Loucy (cell line): ENCODE data around the gene GPC3.
"Not testable (repeated sequence)": the region's sequence is repeated elsewhere in the genome, so short reads cannot be mapped to it uniquely, and the experiment has no call there.

Experiments
- H2AFZ ChIP-seq: fragments of 200-600 bp; sonication (generic); 2 replicates; pipeline ENCODE4 v1.6.0; 2016; ENCODE audit warnings: antibody characterized with exemption, mild to moderate bottlenecking, low read length, moderate library complexity
- H3F3A ChIP-seq: fragments of 200-600 bp; 2 replicates; pipeline ENCODE4 v1.6.0; 2016; ENCODE audit warnings: antibody characterized with exemption, low read depth, mild to moderate bottlenecking
- H3K27me3 ChIP-seq: fragments of 200-600 bp; sonication (generic); 2 replicates; pipeline ENCODE4 v1.6.1; 2014; ENCODE audit warnings: low read length, mild to moderate bottlenecking; ENCODE audit not compliant: insufficient read depth, poor library complexity, severe bottlenecking
- H3K36me3 ChIP-seq: fragments of 200-600 bp; sonication (generic); 2 replicates; pipeline ENCODE4 v1.6.1; 2016; ENCODE audit warnings: low read length; ENCODE audit not compliant: insufficient read depth
- H3K4me1 ChIP-seq: fragments of 200-600 bp; sonication (generic); 2 replicates; pipeline ENCODE4 v1.5.1; 2014; ENCODE audit warnings: low read length, mild to moderate bottlenecking; ENCODE audit not compliant: insufficient read depth, poor library complexity, severe bottlenecking
- H3K4me2 ChIP-seq: fragments of 200-600 bp; sonication (generic); 2 replicates; pipeline ENCODE4 v1.6.0; 2014; ENCODE audit warnings: antibody characterized with exemption, low read length, low read depth, mild to moderate bottlenecking; ENCODE audit not compliant: poor library complexity, severe bottlenecking
- H3K4me3 ChIP-seq: fragments of 200-600 bp; sonication (generic); 2 replicates; pipeline ENCODE4 v1.5.1; 2014; ENCODE audit warnings: low read length, mild to moderate bottlenecking, mixed read lengths; ENCODE audit not compliant: poor library complexity, severe bottlenecking
- H3K79me2 ChIP-seq: fragments of 200-600 bp; sonication (generic); 2 replicates; pipeline ENCODE4 v1.6.1; 2014; ENCODE audit warnings: low read length; ENCODE audit not compliant: insufficient read depth
- H3K9ac ChIP-seq: fragments of 200-600 bp; sonication (generic); 2 replicates; pipeline ENCODE4 v1.6.0; 2014; ENCODE audit warnings: mild to moderate bottlenecking, low read depth, low read length, moderate library complexity; ENCODE audit not compliant: poor library complexity, severe bottlenecking
- H3K9me2 ChIP-seq: fragments of 200-600 bp; sonication (generic); replicated peaks from 2 replicates; pipeline ENCODE4 v1.6.1; 2016; ENCODE audit warnings: low read depth, low read length, mixed read lengths
- H3K9me3 ChIP-seq: fragments of 200-600 bp; sonication (generic); 2 replicates; pipeline ENCODE4 v1.6.1; 2014; ENCODE audit warnings: mild to moderate bottlenecking, antibody characterized with exemption, low read length, low read depth; ENCODE audit not compliant: insufficient read depth
- H4K20me1 ChIP-seq: fragments of 200-600 bp; sonication (generic); 2 replicates; pipeline ENCODE4 v1.6.0; 2014; ENCODE audit warnings: antibody characterized with exemption, low read length, mild to moderate bottlenecking; ENCODE audit not compliant: insufficient read depth, poor library complexity, severe bottlenecking
- CTCF ChIP-seq: fragments of 200-600 bp; sonication (generic); conservative IDR thresholded peaks from 2 replicates; pipeline ENCODE4 v1.5.1; 2014; ENCODE audit warnings: mild to moderate bottlenecking, antibody characterized with exemption, low read length
- EZH2phosphoT487 ChIP-seq: fragments of 200-600 bp; IDR thresholded peaks from 2 replicates; pipeline ENCODE4 v1.6.1; 2018; ENCODE audit warnings: antibody characterized with exemption, mild to moderate bottlenecking, moderate library complexity, borderline replicate concordance

The GPC3 gene

DNA sequence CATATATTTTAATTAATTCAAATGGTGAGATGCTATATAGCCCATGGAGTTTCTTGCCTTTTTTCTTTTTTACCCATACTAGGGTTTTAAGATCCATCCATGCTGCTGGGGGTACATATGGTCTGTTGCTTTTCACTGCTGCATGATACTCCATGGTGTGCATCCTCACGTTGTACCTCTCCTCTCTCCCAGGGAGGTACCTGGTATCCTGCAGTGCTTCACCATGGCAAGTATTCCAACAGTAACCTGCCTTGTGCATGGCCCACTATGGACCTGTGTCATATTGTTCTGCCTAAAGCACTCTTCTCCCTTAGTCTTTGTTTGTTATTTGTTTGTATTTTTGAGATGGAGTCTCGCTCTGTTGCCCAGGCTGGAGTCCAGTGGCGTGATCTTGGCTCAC is 455.8 kb downstream of the GPC3 start:
- Histone ChIP-seq H3K9me3 (no peaks in the 10 kb centered on the region), H2AFZ (no peak overlapping the region), H3K36me3 (no peaks in the 10 kb centered on the region), H3K4me2 (no peak overlapping the region), H4K20me1 (no peaks in the 10 kb centered on the region), H3K27me3 (no peaks in the 10 kb centered on the region), H3K4me1 (no peaks in the 10 kb centered on the region), H3K4me3 (no peak overlapping the region), H3K79me2 (no peaks in the 10 kb centered on the region), H3K9me2 (no peaks in the 10 kb centered on the region), H3K9ac (no peak overlapping the region), H3F3A (no peaks in the 10 kb centered on the region)
- no peak for TF ChIP-seq EZH2phosphoT487
- no peak for TF ChIP-seq CTCF

DNA sequence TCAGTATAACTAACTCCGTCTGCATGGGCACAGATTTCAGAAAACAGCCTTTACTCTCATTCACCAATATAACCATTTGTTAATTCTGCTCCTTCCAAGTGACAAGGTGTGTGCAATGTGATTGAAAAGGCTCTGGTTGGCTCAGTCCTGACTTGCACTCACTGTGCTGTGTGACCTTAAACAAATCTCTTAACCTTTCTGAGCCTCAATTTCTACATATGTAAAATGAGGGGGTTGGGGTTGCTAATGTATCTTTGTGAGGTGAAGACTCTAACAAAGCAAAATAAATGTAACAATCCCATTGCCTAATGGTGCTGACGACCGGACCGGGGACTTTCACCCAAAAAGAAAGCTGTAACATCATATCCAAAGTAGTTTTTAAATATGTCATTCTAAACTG is 457.6 kb downstream of the GPC3 start:
- H3K4me2 ChIP-seq, result no peak overlapping the region
- no peaks in the 10 kb centered on the region for H3K79me2 ChIP-seq
- no peaks in the 10 kb centered on the region for H3K9me3 ChIP-seq
- no peaks in the 10 kb centered on the region for H4K20me1 ChIP-seq
- no peaks in the 10 kb centered on the region for H3K27me3 ChIP-seq
- no peaks in the 10 kb centered on the region for H3F3A ChIP-seq
- H3K9ac ChIP-seq, result no peak overlapping the region
- H3K4me1 ChIP-seq, result no peaks in the 10 kb centered on the region
- no peak overlapping the region for H2AFZ ChIP-seq
- H3K4me3 ChIP-seq, result no peak overlapping the region
- H3K36me3 ChIP-seq, result no peaks in the 10 kb centered on the region
- TF ChIP-seq CTCF (no peak), EZH2phosphoT487 (no peak)
- no peaks in the 10 kb centered on the region for H3K9me2 ChIP-seq

DNA sequence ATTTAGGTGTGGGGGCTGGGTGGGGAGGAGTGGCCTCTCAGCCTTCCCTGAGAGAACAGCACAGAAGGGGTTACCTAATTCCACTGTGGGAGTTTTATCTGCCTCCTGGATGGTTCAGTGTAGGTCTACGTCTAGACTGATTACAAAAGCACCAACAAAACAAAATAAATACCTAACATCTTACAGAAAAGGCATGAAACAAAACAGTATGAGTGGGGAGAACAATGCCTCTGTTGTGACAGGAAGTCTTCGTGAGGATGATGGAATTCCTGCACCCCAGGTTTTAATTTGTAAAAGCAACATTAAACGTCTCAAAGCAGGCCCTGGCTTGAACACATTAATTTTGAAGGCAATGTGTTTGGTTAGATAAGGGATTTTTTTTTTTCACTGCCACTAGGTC is 458.0 kb downstream of the GPC3 start:
- no peak for TF ChIP-seq CTCF
- TF ChIP-seq EZH2phosphoT487, result no peak
- H3K4me3 ChIP-seq, result no peak overlapping the region
- H3K79me2 ChIP-seq, result no peaks in the 10 kb centered on the region
- H3K27me3 ChIP-seq, result no peaks in the 10 kb centered on the region
- no peaks in the 10 kb centered on the region for H3F3A ChIP-seq
- H3K9ac ChIP-seq, result no peak overlapping the region
- no peaks in the 10 kb centered on the region for H3K9me3 ChIP-seq
- H3K4me2 ChIP-seq, result no peak overlapping the region
- no peaks in the 10 kb centered on the region for H4K20me1 ChIP-seq
- no peaks in the 10 kb centered on the region for H3K4me1 ChIP-seq
- H3K9me2 ChIP-seq, result no peaks in the 10 kb centered on the region
- H3K36me3 ChIP-seq, result no peaks in the 10 kb centered on the region
- H2AFZ ChIP-seq, result no peak overlapping the region

DNA sequence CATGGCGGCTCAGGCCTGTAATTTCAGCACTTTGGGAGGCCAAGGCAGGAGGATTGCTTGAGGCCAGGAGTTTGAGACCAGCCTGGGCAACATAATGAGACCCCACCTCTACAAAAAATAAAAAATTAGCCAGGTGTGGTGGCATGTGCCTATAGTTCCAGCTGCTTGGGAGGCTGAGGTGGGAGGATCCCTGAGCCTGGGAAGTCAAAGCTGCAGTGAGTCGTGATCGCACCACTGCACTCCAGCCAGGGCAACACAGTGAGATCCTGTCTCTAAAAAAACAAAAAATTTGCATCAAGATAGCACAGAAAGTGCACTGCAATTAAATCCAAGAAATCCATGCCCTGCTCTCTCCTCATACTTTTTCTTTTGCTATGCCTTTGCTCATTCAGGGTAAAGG is 458.6 kb downstream of the GPC3 start:
- H3K9me2 ChIP-seq, H3F3A ChIP-seq, H3K4me1 ChIP-seq, H3K27me3 ChIP-seq, H3K4me3 ChIP-seq, H3K4me2 ChIP-seq, H3K9me3 ChIP-seq, H3K36me3 ChIP-seq, H2AFZ ChIP-seq, H4K20me1 ChIP-seq, H3K9ac ChIP-seq, H3K79me2 ChIP-seq: not testable (repeated sequence)
